Activated T-cell treated with anti-CD3 and anti-CD28 coated beads for 1 hour (primary cell): ENCODE results near the gene LDAH.

ENCODE experiments used
- DNase-seq: peaks from one replicate; pipeline ENCODE4 v3.0.0-alpha.2; 2020; ENCODE audit warnings: low read depth

The LDAH gene

DNA sequence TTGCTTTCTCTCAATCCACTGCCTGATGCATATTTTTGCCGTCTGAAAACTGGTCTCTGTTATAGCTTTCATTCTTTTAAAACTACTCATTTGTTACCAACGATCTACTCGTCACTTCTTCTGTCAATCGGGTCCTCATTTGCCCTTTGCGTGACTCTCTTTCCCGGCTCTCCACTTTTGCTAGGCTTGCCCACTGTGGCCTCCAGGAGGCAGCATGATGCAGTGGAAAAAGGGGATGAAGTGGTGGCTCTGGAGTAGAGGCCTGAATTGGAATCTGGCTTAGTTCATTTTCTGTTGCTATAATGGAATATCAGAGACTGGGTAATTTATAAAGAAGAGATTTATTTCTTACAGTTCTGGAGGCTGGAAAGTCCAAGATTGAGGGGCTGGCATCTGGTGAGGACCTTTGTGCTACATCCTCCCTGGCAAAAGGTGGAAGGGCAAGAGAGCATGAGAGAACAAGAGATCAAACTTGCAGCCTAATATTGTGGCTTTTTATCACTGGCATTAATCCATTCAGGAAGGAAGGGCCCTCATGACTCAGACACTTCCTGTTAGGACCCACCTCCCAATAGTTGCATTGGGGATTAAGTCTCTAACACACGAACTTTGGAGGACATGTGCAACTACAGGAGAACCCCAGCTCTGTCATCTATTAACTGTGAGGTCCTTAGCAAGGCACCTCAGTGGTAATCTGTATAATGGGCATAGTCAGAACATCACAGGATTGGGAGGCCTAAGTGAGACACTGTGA is 140.6 kb downstream of the LDAH start:
- DNase-seq, result no peak

GRCh38 chr2:20680744-20681375 is 142.0 kb downstream of the LDAH start:
- no peak for DNase-seq

GRCh38 chr2:20678780-20679179 is 144.1 kb downstream of the LDAH start:
- no peak for DNase-seq

DNA sequence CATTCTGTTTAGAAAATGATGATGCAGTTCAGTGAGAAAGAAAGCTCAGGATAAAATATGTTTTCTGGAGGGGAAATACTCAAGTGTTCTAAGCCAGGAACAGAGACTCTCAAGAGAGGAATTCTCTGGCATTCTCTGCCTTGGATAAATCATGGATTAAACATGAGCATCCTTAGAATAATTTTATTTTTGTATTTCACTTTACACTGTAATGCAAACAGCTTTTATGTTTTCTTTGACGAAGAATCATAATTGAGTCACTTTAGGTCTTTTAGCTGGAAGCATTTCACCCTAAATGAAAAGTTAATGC is 144.9 kb downstream of the LDAH start:
- no peak for DNase-seq

- no peak for DNase-seq
Measured at GRCh38 chr2:20677301-20678085, 145.4 kb downstream of the LDAH start.

GRCh38 chr2:20676353-20677215 is 146.3 kb downstream of the LDAH start:
- DNase-seq, result no peak

- DNase-seq, result no peak
Measured at GRCh38 chr2:20675701-20676352, 147.1 kb downstream of the LDAH start.

GRCh38 chr2:20674974-20675679 is 147.8 kb downstream of the LDAH start:
- DNase-seq, result no peak

- DNase-seq, result no peak
Measured at GRCh38 chr2:20674309-20674965, 148.5 kb downstream of the LDAH start.

- no peak for DNase-seq
Measured at GRCh38 chr2:20673686-20674308, 149.1 kb downstream of the LDAH start.

DNA sequence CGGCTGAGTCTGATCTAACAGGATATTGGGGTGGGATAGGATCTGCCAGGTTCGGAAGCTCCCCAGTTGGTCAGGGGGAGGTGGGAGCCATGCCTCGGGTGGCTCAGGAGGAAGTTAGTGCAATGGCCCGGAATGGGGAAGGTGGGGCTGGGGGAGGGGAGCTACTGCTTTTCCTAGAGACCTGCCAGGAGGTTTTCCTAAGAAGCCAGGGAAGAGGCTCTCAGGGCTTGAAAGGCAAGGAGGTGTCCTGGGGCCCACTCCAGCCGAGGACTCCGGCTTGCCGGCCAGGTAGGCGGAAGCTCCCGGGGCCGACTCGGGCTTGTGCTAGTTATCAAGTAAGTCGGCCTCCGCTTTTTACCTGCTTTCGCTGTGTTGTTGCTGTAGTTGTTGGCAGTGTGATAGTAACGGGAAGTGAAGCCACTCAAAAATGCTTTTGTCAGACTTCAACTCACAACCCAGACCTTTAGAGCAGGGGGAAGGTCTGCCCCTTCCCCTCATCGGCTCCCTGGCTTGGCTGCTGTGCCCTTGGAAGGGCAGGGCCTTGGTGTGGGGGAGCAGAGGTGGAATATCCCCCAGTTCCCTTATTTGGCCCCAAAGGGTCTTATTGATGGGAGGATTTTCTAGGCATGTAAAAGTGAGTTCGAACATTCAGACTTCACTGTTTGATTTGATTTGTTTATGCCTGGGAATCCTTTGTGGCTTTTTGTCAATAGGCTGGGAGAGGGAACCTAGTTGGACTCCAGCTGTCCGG is 150.5 kb downstream of the LDAH start:
- no peak for DNase-seq

DNA sequence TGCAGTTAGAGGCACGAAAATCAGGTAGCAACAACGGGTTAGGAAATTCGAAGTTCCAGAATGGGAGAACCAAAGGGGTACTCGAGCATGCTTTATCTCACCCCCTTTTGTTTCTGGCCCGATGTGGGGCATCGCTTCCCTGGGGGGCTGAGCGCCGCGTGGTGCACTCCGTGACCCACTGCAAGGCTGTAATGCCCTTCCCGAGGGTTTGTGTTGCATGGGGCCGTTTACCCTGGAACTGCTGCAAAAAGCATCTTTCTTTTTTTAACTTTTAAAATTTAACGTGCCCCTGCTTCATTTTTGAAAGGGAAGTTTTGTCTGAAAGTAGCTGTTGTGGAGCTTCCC is 151.2 kb downstream of the LDAH start:
- DNase-seq, result no peak

GRCh38 chr2:20671036-20671735 is 151.7 kb downstream of the LDAH start:
- DNase-seq, result no peak

DNA sequence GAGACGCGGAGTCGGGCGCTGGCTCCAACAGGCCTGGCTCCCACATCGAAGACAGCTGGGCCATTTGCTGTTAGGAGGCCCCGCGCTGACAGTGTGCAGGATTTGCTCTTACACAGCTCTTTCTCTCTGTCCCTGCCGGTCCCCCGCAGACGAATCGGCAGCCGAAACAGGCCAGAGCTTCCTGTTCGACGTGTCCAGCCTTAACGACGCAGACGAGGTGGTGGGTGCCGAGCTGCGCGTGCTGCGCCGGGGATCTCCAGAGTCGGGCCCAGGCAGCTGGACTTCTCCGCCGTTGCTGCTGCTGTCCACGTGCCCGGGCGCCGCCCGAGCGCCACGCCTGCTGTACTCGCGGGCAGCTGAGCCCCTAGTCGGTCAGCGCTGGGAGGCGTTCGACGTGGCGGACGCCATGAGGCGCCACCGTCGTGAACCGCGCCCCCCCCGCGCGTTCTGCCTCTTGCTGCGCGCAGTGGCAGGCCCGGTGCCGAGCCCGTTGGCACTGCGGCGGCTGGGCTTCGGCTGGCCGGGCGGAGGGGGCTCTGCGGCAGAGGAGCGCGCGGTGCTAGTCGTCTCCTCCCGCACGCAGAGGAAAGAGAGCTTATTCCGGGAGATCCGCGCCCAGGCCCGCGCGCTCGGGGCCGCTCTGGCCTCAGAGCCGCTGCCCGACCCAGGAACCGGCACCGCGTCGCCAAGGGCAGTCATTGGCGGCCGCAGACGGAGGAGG is 152.4 kb downstream of the LDAH start:
- no peak for DNase-seq

DNA sequence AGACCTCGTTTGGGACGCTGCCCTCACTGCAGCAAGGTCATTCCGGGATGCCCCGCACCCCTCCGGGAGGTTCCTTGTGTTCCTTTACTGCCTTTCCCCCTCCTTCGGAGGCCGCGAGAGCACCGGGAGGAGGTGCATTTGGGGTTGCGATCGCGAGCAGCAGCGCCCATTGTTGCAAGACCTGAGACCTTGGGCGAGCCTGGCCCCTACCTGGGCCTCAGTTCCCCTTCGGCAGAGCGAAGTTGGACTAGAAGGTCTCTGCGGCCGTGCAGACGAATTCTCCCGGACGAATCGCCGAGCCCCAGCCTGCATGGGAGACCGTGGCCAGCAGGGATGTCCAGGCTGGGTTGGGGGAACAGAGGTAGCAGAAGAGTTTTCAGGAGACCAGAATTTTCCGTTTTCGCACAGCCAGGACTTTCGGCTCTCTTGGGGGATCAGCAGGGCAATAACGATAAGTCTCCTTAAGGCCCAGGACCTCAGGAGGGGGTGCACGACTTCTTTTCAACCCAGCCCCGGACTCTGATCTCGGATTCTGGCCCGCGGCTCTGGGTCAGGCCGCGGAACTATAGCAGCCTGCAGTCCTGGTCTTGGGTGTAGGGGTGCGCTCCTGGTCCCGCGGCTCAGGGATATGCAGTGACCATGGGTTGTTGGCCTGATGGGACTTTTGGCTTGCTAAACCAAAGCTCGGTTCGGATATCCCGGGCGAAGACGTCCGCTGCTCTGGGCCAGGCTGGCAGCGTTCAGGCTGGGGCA is 153.2 kb downstream of the LDAH start:
- DNase-seq, result no peak

DNA sequence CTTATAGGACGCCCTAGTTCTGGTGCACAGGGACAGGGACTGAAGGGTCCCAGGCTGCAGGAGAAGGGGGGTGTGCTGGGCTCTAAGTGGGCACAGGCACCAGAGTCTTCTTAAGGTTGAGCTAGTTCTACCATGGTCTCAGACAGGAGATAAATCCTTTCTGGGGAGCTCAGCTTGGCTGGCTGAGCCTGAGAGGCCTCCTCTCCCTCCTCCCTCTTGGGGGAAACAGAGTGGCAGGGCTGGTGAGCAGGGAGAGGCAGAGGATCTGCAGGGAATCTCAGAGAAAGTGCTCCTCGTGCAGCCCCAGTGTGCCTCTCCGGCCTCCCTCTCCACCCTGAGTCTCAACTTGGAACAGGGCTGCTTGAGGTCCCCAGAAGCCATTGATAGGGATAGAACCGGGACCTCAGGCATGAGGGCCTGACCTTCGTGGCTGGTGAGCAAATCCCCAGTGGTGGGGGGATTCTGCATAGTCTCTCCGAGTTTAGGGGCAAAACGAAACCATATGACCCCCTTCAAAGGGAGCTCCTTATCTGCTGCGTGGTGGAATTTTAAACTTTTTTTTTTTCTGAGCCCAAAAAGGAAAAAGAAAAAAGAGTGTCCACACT is 153.9 kb downstream of the LDAH start:
- DNase-seq, result no peak

- DNase-seq, result no peak
Measured at GRCh38 chr2:20668451-20668850, 154.4 kb downstream of the LDAH start.
